PFSK-1 (cell line): ENCODE results near the gene PHF11.

Experiments
- FOXP2 ChIP-seq: optimal IDR thresholded peaks from 2 replicates; pipeline ENCODE3; 2011; ENCODE audit warnings: borderline replicate concordance, control low read depth, inconsistent platforms; ENCODE audit not compliant: insufficient read depth; ENCODE audit errors: extremely low read length, extremely low read depth
- POLR2AphosphoS5 ChIP-seq: IDR thresholded peaks from 2 replicates; pipeline ENCODE4 v1.6.1; 2012; ENCODE audit warnings: low read depth, mild to moderate bottlenecking, control low read depth, low read length, moderate library complexity
- SIN3A ChIP-seq: IDR thresholded peaks from 2 replicates; pipeline ENCODE4 v1.6.1; 2012; ENCODE audit warnings: mild to moderate bottlenecking, low read length, moderate library complexity, borderline replicate concordance; ENCODE audit not compliant: insufficient read depth
- TAF1 ChIP-seq: IDR thresholded peaks from 2 replicates; pipeline ENCODE4 v1.6.1; 2012; ENCODE audit warnings: low read length, control low read depth, borderline replicate concordance; ENCODE audit not compliant: insufficient read depth
- TF ChIP-seq, protein P1 (sequence below), 2 experiments: IDR thresholded peaks; 2 replicates each; pipeline versions ENCODE4 v1.6.1 to v1.8.0; 2011 to 2012; ENCODE audit warnings: low read depth in 2 of 2, low read length in 2 of 2, control low read depth in 1 of 2, inconsistent platforms in 1 of 2, mild to moderate bottlenecking in 1 of 2, moderate library complexity in 1 of 2; ENCODE audit not compliant: insufficient read depth in 1 of 2

The PHF11 gene

DNA sequence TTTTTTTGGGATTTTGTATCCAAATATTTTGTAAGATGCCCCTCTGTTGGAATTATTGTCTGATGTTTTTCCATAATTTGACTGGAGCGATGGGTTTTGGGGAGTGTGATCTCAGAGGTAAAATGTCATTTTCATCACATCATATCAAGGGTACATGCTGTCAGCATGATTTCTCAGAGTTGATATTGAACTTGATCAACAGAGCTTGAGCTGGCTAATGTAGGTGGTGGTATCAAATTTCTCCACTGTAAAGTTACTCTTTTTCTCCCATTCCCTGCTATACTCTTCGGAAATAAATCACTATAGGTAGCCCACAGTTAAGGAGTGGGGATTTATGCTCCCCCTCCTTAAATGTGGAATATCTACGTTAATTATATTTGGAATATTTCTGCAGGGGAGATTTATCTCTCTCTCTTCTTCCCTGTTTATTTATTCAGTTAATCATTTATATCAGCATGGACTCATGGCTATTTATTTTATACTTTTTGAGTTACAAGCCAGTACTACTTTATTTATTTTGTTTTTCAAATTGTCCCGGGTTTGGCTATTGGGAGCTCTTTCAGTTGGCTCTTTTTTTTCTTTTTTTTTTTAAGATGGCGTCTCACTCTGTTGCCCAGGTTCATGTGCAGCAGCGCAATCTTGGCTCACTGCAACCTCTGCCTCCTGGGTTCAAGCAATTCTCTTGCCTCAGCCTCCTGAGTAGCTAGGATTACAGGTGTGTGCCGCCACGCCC, 42.9 kb upstream of the PHF11 start:
- no peak for TF ChIP-seq POLR2AphosphoS5
- TF ChIP-seq SIN3A: no peak
- no peak for TF ChIP-seq TAF1
- TF ChIP-seq FOXP2: no peak
- TF ChIP-seq, protein P1, sequence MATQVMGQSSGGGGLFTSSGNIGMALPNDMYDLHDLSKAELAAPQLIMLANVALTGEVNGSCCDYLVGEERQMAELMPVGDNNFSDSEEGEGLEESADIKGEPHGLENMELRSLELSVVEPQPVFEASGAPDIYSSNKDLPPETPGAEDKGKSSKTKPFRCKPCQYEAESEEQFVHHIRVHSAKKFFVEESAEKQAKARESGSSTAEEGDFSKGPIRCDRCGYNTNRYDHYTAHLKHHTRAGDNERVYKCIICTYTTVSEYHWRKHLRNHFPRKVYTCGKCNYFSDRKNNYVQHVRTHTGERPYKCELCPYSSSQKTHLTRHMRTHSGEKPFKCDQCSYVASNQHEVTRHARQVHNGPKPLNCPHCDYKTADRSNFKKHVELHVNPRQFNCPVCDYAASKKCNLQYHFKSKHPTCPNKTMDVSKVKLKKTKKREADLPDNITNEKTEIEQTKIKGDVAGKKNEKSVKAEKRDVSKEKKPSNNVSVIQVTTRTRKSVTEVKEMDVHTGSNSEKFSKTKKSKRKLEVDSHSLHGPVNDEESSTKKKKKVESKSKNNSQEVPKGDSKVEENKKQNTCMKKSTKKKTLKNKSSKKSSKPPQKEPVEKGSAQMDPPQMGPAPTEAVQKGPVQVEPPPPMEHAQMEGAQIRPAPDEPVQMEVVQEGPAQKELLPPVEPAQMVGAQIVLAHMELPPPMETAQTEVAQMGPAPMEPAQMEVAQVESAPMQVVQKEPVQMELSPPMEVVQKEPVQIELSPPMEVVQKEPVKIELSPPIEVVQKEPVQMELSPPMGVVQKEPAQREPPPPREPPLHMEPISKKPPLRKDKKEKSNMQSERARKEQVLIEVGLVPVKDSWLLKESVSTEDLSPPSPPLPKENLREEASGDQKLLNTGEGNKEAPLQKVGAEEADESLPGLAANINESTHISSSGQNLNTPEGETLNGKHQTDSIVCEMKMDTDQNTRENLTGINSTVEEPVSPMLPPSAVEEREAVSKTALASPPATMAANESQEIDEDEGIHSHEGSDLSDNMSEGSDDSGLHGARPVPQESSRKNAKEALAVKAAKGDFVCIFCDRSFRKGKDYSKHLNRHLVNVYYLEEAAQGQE (IDR thresholded peaks at IDR 0.05; ENCODE audit: insufficient read depth in 1 of 2, low read depth in 2 of 2, low read length in 2 of 2): no peak

GRCh38 chr13:49453465-49453864, 42.3 kb upstream of the PHF11 start:
- TF ChIP-seq SIN3A: no peak
- no peak for TF ChIP-seq TAF1
- TF ChIP-seq, protein P1 (IDR thresholded peaks at IDR 0.05; ENCODE audit: insufficient read depth in 1 of 2, low read depth in 2 of 2, low read length in 2 of 2): no peak
- no peak for TF ChIP-seq POLR2AphosphoS5
- TF ChIP-seq FOXP2: no peak

DNA sequence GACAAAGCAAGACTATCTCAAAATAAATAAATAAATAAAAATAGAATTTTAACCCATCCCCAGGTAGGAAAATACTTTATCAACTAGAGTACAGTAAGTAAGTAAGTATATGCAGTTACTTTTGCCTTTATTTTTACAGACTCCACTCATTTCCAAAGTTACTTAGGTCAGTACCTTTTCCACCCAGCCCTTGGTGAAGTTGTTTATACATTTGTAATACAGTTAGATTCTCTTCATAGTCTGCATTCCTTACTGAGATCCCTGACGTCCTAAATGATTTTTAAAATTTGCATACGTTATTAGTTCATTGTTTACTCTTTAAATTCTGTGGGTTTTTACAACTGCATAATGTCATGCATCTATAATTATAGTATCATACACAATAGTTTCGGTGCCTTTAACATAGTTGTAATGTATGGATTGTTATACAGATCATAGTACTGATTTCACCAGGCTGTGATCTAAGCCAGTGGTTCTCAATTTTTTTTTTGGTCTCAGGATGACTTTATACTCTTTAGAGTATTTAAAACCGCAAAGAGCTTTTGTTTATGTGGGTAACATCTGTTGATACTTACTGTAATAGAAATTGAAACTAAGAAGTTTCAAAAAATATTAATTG, 41.3 kb upstream of the PHF11 start:
- TF ChIP-seq TAF1 (no peak), FOXP2 (no peak), POLR2AphosphoS5 (no peak), SIN3A (no peak)
- TF ChIP-seq, protein P1 (IDR thresholded peaks at IDR 0.05; ENCODE audit: insufficient read depth in 1 of 2, low read depth in 2 of 2, low read length in 2 of 2): no peak

DNA sequence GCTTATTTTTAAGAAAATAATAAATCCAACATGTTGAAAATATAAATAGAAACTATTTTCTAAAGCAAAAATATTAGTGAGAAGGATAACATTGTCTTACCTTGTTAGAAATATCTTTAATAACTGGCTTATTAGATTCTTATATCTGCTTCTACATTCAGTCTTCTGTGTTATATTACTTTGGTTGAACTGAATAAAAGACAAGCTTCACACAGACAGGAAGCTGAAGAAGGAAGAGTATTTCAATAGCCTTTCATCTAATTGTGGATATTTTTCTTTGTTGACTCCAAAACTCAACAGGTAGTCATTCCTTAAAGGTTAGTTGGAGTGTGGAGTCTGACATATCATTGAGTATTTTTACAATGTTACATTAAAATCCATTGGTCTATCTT, 40.8 kb upstream of the PHF11 start:
- no peak for TF ChIP-seq POLR2AphosphoS5
- TF ChIP-seq, protein P1 (IDR thresholded peaks at IDR 0.05; ENCODE audit: insufficient read depth in 1 of 2, low read depth in 2 of 2, low read length in 2 of 2): no peak
- TF ChIP-seq FOXP2: no peak
- TF ChIP-seq TAF1: no peak
- no peak for TF ChIP-seq SIN3A
